KOPT-K1 (cell line): ENCODE measurements around the gene LDHD.

ENCODE experiments used
- H3K27ac ChIP-seq: fragments of 200-600 bp; sonication (generic); 2 replicates; pipeline ENCODE4 v1.5.1; 2016; ENCODE audit warnings: antibody characterized with exemption, mild to moderate bottlenecking, low read depth, low read length; ENCODE audit not compliant: poor library complexity, severe bottlenecking
- H3K36me3 ChIP-seq: fragments of 200-600 bp; sonication (generic); 2 replicates; pipeline ENCODE4 v1.5.1; 2017; ENCODE audit warnings: antibody characterized with exemption, mild to moderate bottlenecking, low read length, moderate library complexity; ENCODE audit not compliant: insufficient read depth
- H3K9me3 ChIP-seq: fragments of 200-600 bp; sonication (generic); 2 replicates; pipeline ENCODE4 v1.5.1; 2017; ENCODE audit warnings: antibody characterized with exemption, low read length, mild to moderate bottlenecking; ENCODE audit not compliant: insufficient read depth, poor library complexity, severe bottlenecking

The LDHD gene

GRCh38 chr16:75109732-75110243, 6.8 kb downstream of the LDHD start:
- Histone ChIP-seq H3K27ac (peak overlapping the region; percentile 99), H3K9me3 (no peaks in the 10 kb centered on the region), H3K36me3 (peaks cover 21% of the 10 kb centered on the region; the same call in 1 of the 2 replicates)

- peak overlapping the region; percentile 99 for H3K27ac ChIP-seq
- peaks cover 28% of the 10 kb centered on the region for H3K36me3 ChIP-seq
- H3K9me3 ChIP-seq, result no peaks in the 10 kb centered on the region
Observed at GRCh38 chr16:75108792-75109731, 7.5 kb downstream of the LDHD start.

- Histone ChIP-seq H3K9me3 (no peaks in the 10 kb centered on the region), H3K36me3 (peaks cover 40% of the 10 kb centered on the region), H3K27ac (peak overlapping the region; percentile 99)
Observed at GRCh38 chr16:75107505-75107904, 9.1 kb downstream of the LDHD start.

- Histone ChIP-seq H3K9me3 (no peaks in the 10 kb centered on the region), H3K36me3 (peaks cover 49% of the 10 kb centered on the region), H3K27ac (peak overlapping the region; percentile 99)
Observed at GRCh38 chr16:75106351-75107274, 10.0 kb downstream of the LDHD start.

DNA sequence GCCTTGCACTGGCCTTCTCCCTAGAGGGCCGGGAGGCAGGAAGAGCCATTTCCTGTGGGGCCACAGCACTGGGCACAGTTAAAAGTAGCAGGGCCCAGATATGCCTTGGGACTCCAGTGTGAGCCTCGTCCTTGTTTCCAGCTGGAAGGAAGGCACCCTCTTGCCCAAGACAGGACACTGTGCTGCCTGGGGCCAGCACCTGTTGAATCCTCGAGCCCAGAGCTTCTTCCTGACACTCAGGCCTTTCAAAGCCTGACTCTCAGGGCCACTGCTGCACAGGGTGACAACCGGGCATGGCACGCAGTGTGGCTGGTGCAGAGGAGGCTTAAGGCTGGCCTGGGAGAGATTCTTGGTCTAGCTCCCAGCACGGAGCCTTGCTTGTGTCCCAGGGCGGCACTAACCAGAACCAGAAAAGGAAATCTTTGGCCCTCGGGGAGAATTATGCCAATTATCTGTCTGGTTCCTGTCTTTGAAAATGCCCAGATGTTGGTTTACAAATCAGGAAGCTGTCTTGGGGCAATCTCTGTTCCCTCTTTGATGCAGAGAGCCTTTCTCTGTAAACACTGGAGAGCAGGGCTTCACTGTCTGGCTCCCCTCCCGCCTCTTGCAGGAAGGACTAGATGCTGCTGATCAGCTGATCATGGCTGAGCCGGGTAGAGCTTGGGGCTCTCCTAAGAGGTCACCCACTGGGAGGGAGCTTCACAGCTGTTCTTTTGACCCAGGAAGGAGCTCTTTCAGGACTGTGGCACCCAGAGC, 11.1 kb downstream of the LDHD start:
- Histone ChIP-seq H3K9me3 (no peaks in the 10 kb centered on the region), H3K36me3 (peaks cover 57% of the 10 kb centered on the region), H3K27ac (peak overlapping the region; percentile 99)

GRCh38 chr16:75104836-75105235, 11.7 kb downstream of the LDHD start:
- Histone ChIP-seq H3K27ac (peak overlapping the region; percentile 99), H3K9me3 (no peaks in the 10 kb centered on the region), H3K36me3 (peaks cover 57% of the 10 kb centered on the region)

GRCh38 chr16:75103994-75104393, 12.6 kb downstream of the LDHD start:
- peaks cover 57% of the 10 kb centered on the region for H3K36me3 ChIP-seq
- H3K9me3 ChIP-seq, result no peaks in the 10 kb centered on the region
- peak overlapping the region; percentile 99 for H3K27ac ChIP-seq

DNA sequence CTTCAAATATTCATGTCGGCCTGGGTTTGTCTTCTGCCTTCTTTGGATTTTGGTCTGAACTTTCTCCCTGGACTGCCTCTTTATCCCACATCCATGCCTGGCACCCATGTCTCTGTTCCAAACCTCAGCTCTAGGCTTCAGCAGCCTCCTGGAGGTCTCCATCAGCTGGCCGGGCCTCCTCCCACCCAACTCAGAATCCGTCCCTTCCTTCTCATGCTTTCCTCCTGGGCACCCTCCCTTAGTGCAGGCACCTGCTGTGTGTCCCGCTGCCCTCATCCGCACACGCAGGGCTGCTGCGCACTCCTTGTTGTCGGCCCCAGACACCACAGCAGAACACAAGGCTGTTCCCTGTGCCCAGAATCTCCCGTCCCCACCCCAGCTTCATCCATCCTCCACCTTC, 14.0 kb downstream of the LDHD start:
- H3K27ac ChIP-seq, result peak overlapping the region; percentile 90
- no peaks in the 10 kb centered on the region for H3K9me3 ChIP-seq
- H3K36me3 ChIP-seq, result peaks cover 61% of the 10 kb centered on the region

DNA sequence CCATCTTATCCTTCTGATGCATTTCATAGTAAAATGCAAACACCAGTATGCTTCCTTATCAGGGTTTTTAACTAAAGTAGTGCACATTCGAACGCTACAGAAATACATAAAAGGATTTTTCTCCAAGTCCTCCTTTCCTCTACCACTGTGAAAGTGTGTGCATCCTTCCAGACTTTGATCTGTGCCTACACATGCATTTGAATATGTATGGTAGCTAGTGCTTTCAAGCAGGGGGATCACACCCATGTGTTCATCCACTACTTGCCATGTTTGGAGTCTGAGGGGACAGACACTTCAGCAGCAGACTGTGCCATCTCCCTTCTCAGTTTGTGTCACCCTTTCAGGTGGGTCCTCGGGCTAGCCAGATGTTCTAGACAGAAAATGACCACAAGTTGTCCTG, 14.9 kb downstream of the LDHD start:
- Histone ChIP-seq H3K27ac (peak overlapping the region; percentile 90), H3K9me3 (no peaks in the 10 kb centered on the region), H3K36me3 (peaks cover 66% of the 10 kb centered on the region)

DNA sequence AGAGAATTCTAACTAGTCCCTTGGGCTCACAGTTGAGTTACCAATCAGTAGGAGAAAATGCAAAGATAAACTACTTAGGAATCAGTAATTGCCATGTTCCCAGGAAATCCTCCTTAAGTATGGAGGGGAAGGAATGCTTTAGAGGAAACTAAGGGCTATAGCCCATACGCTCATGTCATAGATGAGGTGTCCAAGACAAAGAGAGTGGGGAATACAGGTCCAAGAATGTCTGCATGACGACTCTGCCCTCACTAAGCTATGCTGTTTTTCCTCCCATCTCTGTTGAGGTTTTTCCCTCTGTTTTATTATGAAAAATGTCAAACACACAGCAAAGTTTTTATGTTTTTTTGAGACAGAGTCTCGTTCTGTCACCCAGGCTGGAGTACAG, 16.0 kb downstream of the LDHD start:
- peaks cover 67% of the 10 kb centered on the region for H3K36me3 ChIP-seq

DNA sequence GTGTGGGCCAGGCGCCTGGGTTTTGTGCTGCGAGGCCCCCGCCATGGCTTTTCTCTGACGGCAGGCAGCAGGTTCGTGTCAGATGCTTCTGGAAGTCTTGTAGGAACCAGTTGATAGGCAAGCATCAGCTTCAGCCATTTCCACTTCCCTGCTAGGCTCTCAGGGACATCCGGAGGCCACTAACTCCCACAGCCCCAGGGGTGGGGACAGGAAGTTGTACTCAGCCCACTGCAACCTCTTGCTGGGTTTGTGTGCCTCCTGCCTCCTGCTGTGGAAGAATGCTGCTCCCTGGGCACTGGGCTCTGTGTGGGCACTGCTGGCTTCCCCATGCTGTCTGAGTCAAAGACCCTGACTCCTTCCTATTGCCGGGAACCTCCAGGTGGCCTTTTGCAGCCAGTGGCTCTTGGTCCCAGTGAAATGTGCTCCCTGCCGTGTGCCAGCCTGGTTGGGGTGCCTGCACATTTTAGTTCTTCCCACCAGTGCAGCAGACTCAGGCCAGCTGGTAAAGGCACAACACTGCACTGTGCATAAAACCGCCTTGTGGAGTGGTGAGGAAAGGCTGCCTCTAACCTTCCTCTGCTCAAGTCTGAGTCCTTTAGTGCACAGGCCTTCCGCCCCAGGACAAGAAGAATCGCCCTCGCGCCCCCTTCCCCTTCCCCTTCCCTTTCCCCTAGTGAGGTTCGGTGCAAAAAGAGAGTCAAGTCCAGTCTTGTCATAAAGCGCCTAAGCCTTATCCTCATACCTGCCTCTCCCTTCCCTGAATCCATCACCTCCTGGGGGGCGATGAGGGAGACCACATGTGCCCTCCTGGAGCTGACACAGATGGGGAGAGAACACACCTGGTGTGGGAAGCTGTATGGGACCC, 16.6 kb downstream of the LDHD start:
- Histone ChIP-seq H3K36me3 (peaks cover 67% of the 10 kb centered on the region), H3K27ac (peak overlapping the region; percentile 90), H3K9me3 (no peaks in the 10 kb centered on the region)

More for the DNA sequence above, 16.0 kb downstream of the LDHD start:
- H3K9me3 ChIP-seq, result no peaks in the 10 kb centered on the region
- peak overlapping the region; percentile 90 for H3K27ac ChIP-seq

DNA sequence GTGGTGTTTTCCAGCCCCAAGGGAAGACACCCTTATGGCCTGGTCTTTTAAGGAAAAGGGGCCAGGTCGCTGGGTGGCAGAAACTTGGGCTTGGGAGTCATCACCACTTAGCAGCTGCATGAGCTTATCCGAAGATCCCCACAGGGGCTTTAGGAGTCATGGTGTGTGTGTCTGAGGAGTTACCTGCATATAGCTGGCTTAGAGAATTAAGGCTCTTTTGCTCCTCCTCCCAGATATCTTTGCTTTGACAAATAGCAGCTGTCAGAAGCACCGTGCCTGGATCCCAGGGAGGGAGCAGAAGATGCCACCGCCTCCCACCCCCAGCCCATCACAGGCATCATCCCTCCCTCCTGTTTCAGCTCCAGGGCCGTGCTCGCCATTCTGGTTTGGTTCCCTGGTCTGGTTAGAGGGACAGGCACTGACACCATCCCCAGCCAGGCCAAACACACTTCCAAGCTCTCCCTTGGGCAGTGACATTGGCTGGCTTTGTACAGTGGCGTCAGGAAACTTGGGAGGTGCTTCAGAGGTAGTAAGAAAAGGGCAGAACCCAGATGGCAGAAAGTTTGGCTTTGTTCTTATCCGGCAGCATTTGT, 17.4 kb downstream of the LDHD start:
- no peaks in the 10 kb centered on the region for H3K9me3 ChIP-seq
- H3K36me3 ChIP-seq, result peaks cover 67% of the 10 kb centered on the region
- H3K27ac ChIP-seq, result peak overlapping the region; percentile 90
